ENCODE measurements around the gene TMEM150B. TPM values are rescaled to one million over a fixed set of nuclear protein-coding genes. Genes with fewer than 3 reads are reported as not detected.

Gene TMEM150B
- not detected in 2 replicates for total RNA-seq
- polyA plus RNA-seq = not detected in 2 replicates

GRCh38 chr19:55325172-55325571 lies at the start of gene TMEM150B:
Gene TMEM150B, minus strand, starts transcription at chr19:55325341. Its CDS starts 4,305 bp downstream, at chr19:55321036.
- Histone ChIP-seq H3K36me3 (no peaks in the 10 kb centered on the region), H3K4me3 (no peak within 1 kb of the TSS), H3K4me1 (ENCODE audit: low read depth) (no peaks in the 10 kb centered on the region), H3K27me3 (no peaks in the 10 kb centered on the region), H3K27ac (no peak within 1 kb of the TSS), H3K9me3 (ENCODE audit: low read depth) (no peaks in the 10 kb centered on the region)
- DNase-seq (ENCODE audit: low read depth in 1 of 2, low spot score in 1 of 2) = no peak
- no peak for TF ChIP-seq CTCF (IDR thresholded peaks at IDR 0.05; ENCODE audit: low read depth, low read length)

- no peaks in the 10 kb centered on the region for H3K36me3 ChIP-seq
- H3K4me3 ChIP-seq = no peak overlapping the region
- peaks cover 4% of the 10 kb centered on the region for H3K4me1 ChIP-seq (ENCODE audit: low read depth)
- peaks cover 57% of the 10 kb centered on the region for H3K27me3 ChIP-seq
- peak in 1 of 2 donors; percentile 50 for DNase-seq (ENCODE audit: low read depth in 1 of 2, low spot score in 1 of 2)
- TF ChIP-seq CTCF (IDR thresholded peaks at IDR 0.05; ENCODE audit: low read depth, low read length) = no peak
- no peaks in the 10 kb centered on the region for H3K9me3 ChIP-seq (ENCODE audit: low read depth)
- no peak overlapping the region for H3K27ac ChIP-seq
Measured at GRCh38 chr19:55373993-55374757, 49.0 kb upstream of the TMEM150B start.

GRCh38 chr19:55373306-55373992 lies 48.3 kb upstream of the TMEM150B start:
- DNase-seq (ENCODE audit: low read depth in 1 of 2, low spot score in 1 of 2) = no peak
- Histone ChIP-seq H3K4me1 (ENCODE audit: low read depth) (peaks cover 4% of the 10 kb centered on the region), H3K27me3 (peaks cover 57% of the 10 kb centered on the region), H3K4me3 (no peak overlapping the region), H3K36me3 (no peaks in the 10 kb centered on the region), H3K27ac (no peak overlapping the region), H3K9me3 (ENCODE audit: low read depth) (no peaks in the 10 kb centered on the region)
- TF ChIP-seq CTCF (IDR thresholded peaks at IDR 0.05; ENCODE audit: low read depth, low read length) = no peak

GRCh38 chr19:55372316-55373081 lies 47.4 kb upstream of the TMEM150B start:
- TF ChIP-seq CTCF (IDR thresholded peaks at IDR 0.05; ENCODE audit: low read depth, low read length) = no peak
- Histone ChIP-seq H3K27ac (no peak overlapping the region), H3K4me3 (no peak overlapping the region), H3K4me1 (ENCODE audit: low read depth) (peaks cover 4% of the 10 kb centered on the region), H3K9me3 (ENCODE audit: low read depth) (no peaks in the 10 kb centered on the region), H3K27me3 (peaks cover 55% of the 10 kb centered on the region), H3K36me3 (no peaks in the 10 kb centered on the region)
- peak in 1 of 2 donors; percentile 36 for DNase-seq (ENCODE audit: low read depth in 1 of 2, low spot score in 1 of 2)

- Histone ChIP-seq H3K36me3 (no peaks in the 10 kb centered on the region), H3K9me3 (ENCODE audit: low read depth) (no peaks in the 10 kb centered on the region), H3K27me3 (peaks cover 50% of the 10 kb centered on the region), H3K4me1 (ENCODE audit: low read depth) (peaks cover 4% of the 10 kb centered on the region), H3K4me3 (peak within 1 kb of the TSS; percentile 19), H3K27ac (no peak within 1 kb of the TSS)
- DNase-seq (ENCODE audit: low read depth in 1 of 2, low spot score in 1 of 2) = no peak
- TF ChIP-seq CTCF (IDR thresholded peaks at IDR 0.05; ENCODE audit: low read depth, low read length) = no peak
Measured at GRCh38 chr19:55370305-55370988, 45.3 kb upstream of the TMEM150B start, which contains the start of gene IL11. Gene IL11, minus strand, starts transcription at chr19:55370463. Its CDS starts 153 bp downstream, at chr19:55370310.
